Measurements from ENCODE around the gene GBF1. TPM values are rescaled to one million over a fixed set of nuclear protein-coding genes. Genes with fewer than 3 reads are reported as not detected.
A peak's percentile ranks its signal among the peaks of the same experiment; 100 is the strongest.

The GBF1 gene
- total and polyA plus RNA-seq, 8 donors = 5.7 to 47.3 (median 21.9) TPM

DNA sequence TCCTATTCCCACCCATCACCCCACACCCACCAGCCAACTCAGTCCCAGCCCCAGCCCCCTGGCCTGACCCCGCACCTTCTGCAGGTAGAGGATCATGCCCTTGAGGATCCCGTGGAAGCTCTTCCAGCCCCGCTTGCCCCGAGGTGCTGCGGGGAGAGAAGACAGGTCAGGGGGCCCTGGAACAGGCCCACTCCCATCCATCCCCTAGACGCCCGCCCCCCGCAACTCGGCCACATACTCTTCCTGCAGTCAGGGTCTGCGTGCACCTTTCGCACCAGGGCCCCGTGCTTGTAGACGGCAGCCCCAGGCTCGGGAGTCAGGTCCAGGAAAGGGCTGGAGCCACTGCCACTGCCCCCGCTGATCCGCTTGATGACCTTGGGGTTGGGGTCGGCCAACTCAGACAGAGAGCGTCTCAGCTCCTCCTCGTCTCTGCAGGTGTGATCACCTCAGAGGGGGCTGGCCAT is 159.8 kb downstream of the GBF1 start:
- no peak for DNase-seq
- TF ChIP-seq POLR2A (IDR thresholded peaks at IDR 0.05) (no peak), EP300 (IDR thresholded peaks at IDR 0.05) (no peak), POLR2AphosphoS5 (IDR thresholded peaks at IDR 0.05) (no peak)
- TF ChIP-seq, protein P1, sequence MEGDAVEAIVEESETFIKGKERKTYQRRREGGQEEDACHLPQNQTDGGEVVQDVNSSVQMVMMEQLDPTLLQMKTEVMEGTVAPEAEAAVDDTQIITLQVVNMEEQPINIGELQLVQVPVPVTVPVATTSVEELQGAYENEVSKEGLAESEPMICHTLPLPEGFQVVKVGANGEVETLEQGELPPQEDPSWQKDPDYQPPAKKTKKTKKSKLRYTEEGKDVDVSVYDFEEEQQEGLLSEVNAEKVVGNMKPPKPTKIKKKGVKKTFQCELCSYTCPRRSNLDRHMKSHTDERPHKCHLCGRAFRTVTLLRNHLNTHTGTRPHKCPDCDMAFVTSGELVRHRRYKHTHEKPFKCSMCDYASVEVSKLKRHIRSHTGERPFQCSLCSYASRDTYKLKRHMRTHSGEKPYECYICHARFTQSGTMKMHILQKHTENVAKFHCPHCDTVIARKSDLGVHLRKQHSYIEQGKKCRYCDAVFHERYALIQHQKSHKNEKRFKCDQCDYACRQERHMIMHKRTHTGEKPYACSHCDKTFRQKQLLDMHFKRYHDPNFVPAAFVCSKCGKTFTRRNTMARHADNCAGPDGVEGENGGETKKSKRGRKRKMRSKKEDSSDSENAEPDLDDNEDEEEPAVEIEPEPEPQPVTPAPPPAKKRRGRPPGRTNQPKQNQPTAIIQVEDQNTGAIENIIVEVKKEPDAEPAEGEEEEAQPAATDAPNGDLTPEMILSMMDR (IDR thresholded peaks at IDR 0.05) = no peak

DNA sequence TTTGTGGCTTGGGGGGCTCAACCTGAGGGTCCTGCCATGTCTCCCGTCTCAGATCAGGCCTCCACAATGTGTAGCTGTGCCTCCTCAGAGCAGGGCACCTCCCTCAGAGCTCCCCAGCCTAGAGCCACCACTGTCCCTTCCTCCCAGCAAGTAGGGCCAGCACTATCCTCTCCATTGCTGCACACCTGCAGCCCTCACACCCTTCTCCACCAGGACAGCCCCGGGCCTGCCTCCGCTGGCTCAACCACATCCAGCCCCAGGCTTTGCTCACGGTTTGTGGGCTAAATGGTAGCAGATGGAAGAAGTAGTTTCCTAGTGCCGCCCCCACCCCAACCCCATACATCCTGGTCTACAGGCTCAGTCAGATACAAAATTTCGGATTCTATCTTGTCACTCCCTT is 160.3 kb downstream of the GBF1 start:
- intact Hi-C loops (cut with DNase I; ENCODE audit: low total_unique reads) = no loop called here
- 64 to 80% (median 76%) methylated on average over 6 of the region's 6 CpGs for whole genome bisulfite sequencing, 5 donors
- Histone ChIP-seq H3K4me3 (no peak overlapping the region), H3K27ac (peak overlapping the region in 2 of 5 donors; percentile 78 to 98), H3K9me3 (no peaks in the 10 kb centered on the region), H3K27me3 (peaks cover 6 to 46% (median 36%) of the 10 kb centered on the region in 3 donors), H3K4me1 (peaks cover 11 to 57% (median 33%) of the 10 kb centered on the region in 4 donors), H3K36me3 (peaks cover 17 to 29% (median 27%) of the 10 kb centered on the region in 4 donors)
- TF ChIP-seq EP300 (IDR thresholded peaks at IDR 0.05) (no peak), POLR2AphosphoS5 (IDR thresholded peaks at IDR 0.05) (no peak), POLR2A (IDR thresholded peaks at IDR 0.05) (no peak)
- TF ChIP-seq, protein P1 (IDR thresholded peaks at IDR 0.05) = no peak
- DNase-seq = no peak

More for the DNA sequence above, 159.8 kb downstream of the GBF1 start:
- intact Hi-C loops (cut with DNase I; ENCODE audit: low total_unique reads) = no loop called here
- no peaks in the 10 kb centered on the region for H3K9me3 ChIP-seq
- H3K4me1 ChIP-seq = peaks cover 6 to 57% (median 31%) of the 10 kb centered on the region in 4 donors
- 67 to 78% (median 77%) methylated on average over 10 to 19 of the region's 19 CpGs for WGBS, 5 donors
- peaks cover 4 to 41% (median 31%) of the 10 kb centered on the region in 3 donors for H3K27me3 ChIP-seq
- peak overlapping the region in 2 of 5 donors; percentile 78 to 98 for H3K27ac ChIP-seq
- no peak overlapping the region for H3K4me3 ChIP-seq
- peaks cover 18 to 34% (median 32%) of the 10 kb centered on the region in 4 donors for H3K36me3 ChIP-seq

DNA sequence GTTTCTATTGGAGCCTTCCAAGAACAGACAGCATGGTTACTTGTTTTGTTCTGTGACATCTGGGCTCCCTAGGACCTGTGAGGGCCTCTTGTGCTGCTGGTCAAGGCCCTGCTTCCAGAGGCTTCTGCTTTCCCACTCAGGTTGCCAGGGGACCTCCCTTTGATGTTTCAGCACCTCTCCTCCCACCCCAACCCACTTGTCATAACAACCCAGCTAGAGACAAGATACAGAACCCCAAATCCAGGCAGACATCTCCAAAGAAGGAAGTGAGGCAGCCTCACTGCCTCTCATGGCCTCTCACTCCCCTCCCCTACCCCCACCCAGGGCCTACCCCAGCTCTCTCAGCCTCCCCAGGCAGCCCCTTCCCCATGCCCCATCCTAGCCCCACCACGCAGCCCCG is 161.5 kb downstream of the GBF1 start:
- TF ChIP-seq, protein P1 (IDR thresholded peaks at IDR 0.05) = no peak
- TF ChIP-seq POLR2A (IDR thresholded peaks at IDR 0.05) (no peak), POLR2AphosphoS5 (IDR thresholded peaks at IDR 0.05) (peak in 1 of 3 donors; percentile 29), EP300 (IDR thresholded peaks at IDR 0.05) (peak; percentile 79)
- Histone ChIP-seq H3K27ac (peak overlapping the region in 3 of 5 donors; percentile 5 to 98 (median 78)), H3K27me3 (peaks cover 12 to 58% (median 48%) of the 10 kb centered on the region in 3 donors), H3K4me1 (peaks cover 14 to 61% (median 34%) of the 10 kb centered on the region in 4 donors), H3K9me3 (no peaks in the 10 kb centered on the region), H3K36me3 (peaks cover 7 to 17% (median 15%) of the 10 kb centered on the region in 4 donors), H3K4me3 (no peak overlapping the region)
- WGBS, 5 donors = 89 to 100% (median 94%) methylated on average over 2 of the region's 2 CpGs
- intact Hi-C loops (cut with DNase I; ENCODE audit: low total_unique reads) = no loop called here
- DNase-seq = peak in 1 of 2 donors; percentile 64

DNA sequence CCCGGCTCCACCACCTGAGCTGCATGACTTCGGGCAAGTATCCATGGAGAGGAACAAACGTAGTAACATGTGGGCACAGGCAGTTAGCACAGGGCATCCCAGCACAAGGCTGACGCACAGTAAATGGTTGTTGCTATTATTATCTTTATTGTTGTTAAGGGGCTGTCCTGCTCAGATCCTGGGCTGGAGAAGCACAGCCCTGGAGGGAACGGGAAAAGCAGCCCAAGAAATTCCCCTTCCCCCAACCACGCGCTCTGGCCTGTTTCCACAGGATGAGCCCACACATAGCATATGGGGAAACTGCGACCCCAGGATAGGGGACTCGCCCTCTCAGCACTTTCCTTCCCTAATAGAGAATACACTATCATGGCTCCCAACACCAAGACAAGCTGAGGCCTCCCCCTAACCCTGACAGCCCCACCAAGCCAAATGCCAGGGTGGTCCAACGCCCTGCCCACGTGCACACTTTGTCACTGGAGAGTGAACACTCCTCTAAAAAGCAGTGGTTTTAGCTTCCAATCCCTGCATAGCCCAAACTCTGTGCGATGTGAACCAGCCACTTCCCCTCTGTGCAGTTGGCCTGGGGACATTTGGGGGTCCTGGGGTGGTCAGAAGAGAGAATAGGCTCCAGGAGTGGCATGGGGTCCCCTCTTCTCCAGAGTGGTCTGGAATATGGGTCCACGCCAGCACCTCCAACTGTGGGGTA is 162.2 kb downstream of the GBF1 start:
- H3K4me3 ChIP-seq = peak overlapping the region in 1 of 4 donors; percentile 55
- H3K36me3 ChIP-seq = peaks cover 0 to 9% (median 8%) of the 10 kb centered on the region in 4 donors
- H3K27me3 ChIP-seq = peaks cover 14 to 65% (median 56%) of the 10 kb centered on the region in 3 donors
- no peaks in the 10 kb centered on the region for H3K9me3 ChIP-seq
- H3K27ac ChIP-seq = peak overlapping the region in 3 of 5 donors; percentile 67 to 98 (median 78)
- DNase-seq = peak in 1 of 2 donors; percentile 57
- 70 to 80% (median 78%) methylated on average over 8 to 13 of the region's 13 CpGs for WGBS, 5 donors
- peaks cover 14 to 56% (median 32%) of the 10 kb centered on the region in 4 donors for H3K4me1 ChIP-seq
- TF ChIP-seq POLR2AphosphoS5 (IDR thresholded peaks at IDR 0.05) (peak in 2 of 3 donors; percentile 30 to 42), POLR2A (IDR thresholded peaks at IDR 0.05) (no peak), EP300 (IDR thresholded peaks at IDR 0.05) (peak; percentile 95)
- TF ChIP-seq, protein P1 (IDR thresholded peaks at IDR 0.05) = no peak
- intact Hi-C loops (cut with DNase I; ENCODE audit: low total_unique reads) = no loop called here

All from stomach (tissue), 9 donors.